Uterus (tissue), 4 donors: ENCODE measurements around the gene NCS1. TPM values are rescaled to one million over a fixed set of nuclear protein-coding genes. Genes with fewer than 3 reads are reported as not detected.
A peak's percentile ranks its signal among the peaks of the same experiment; 100 is the strongest.

Source experiments
- DNase-seq, 2 donors: peaks; one replicate each; pipeline ENCODE4 v3.0.0-alpha.2; 2019 to 2020
- H3K27ac ChIP-seq, 2 donors: fragments of 200-600 bp; sonication (generic); 1 replicate in 1 of 2; 2 replicates in 1 of 2; pipeline ENCODE4 v1.5.1; 2016 to 2018
- H3K27me3 ChIP-seq, 2 donors: fragments of 200-600 bp; sonication (generic); one replicate each; pipeline ENCODE4 v1.5.1; 2018 to 2019; ENCODE audit warnings: control low read depth in 1 of 2
- H3K36me3 ChIP-seq, 2 donors: fragments of 200-600 bp; sonication (generic); one replicate each; pipeline ENCODE4 v1.5.1; 2019; ENCODE audit warnings: control low read depth in 1 of 2
- H3K4me1 ChIP-seq, 2 donors: fragments of 200-600 bp; sonication (generic); one replicate each; pipeline ENCODE4 v1.5.1; 2018 to 2019; ENCODE audit warnings: control low read depth in 1 of 2
- H3K4me3 ChIP-seq, 2 donors: fragments of 200-600 bp; sonication (generic); 1 replicate in 1 of 2; 2 replicates in 1 of 2; pipeline ENCODE4 v1.5.1; 2018 to 2019; ENCODE audit warnings: mild to moderate bottlenecking in 1 of 2
- H3K9me3 ChIP-seq, 2 donors: fragments of 200-600 bp; sonication (generic); one replicate each; pipeline ENCODE4 v1.5.1; 2019; ENCODE audit warnings: control low read depth in 1 of 2
- POLR2A ChIP-seq, 2 donors: fragments of 450-650 bp; IDR thresholded peaks; one replicate each; pipeline ENCODE4 v1.6.1; 2016; ENCODE audit warnings: antibody characterized with exemption in 2 of 2, mild to moderate bottlenecking in 1 of 2, moderate library complexity in 1 of 2
- intact Hi-C: fragments of 100-400 bp; cut with DNase I; formaldehyde crosslinking; loops from one replicate; pipeline ENCODE4 v1.15.1; 2023; ENCODE audit warnings: low total_unique reads
- total RNA-seq, 4 donors: library from RNA; depleted of rRNA in 3 of 4; stranded (reverse); fragments of >200 nt in 3 of 4; gene quantifications; one replicate each; pipeline versions ENCODE4 v1.1.0 to v1.2.4, GENCODE V29; 2014 to 2023
- TF ChIP-seq, protein P1 (sequence below), 4 experiments: fragments of 200-600 bp in 2 of 4; fragments of 450-650 bp in 2 of 4; sonication (generic) in 2 of 4; IDR thresholded peaks; one replicate each; pipeline ENCODE4 v1.5.1; 2016 to 2019; ENCODE audit warnings: antibody characterized with exemption in 4 of 4, mild to moderate bottlenecking in 2 of 4, moderate library complexity in 1 of 4
- donor health status: DM: yes; HTN: yes; CAD: no.

NCS1 gene
- total RNA-seq, 4 donors from 2014 or later = 4.1 to 99.3 (median 39.0) TPM

DNA sequence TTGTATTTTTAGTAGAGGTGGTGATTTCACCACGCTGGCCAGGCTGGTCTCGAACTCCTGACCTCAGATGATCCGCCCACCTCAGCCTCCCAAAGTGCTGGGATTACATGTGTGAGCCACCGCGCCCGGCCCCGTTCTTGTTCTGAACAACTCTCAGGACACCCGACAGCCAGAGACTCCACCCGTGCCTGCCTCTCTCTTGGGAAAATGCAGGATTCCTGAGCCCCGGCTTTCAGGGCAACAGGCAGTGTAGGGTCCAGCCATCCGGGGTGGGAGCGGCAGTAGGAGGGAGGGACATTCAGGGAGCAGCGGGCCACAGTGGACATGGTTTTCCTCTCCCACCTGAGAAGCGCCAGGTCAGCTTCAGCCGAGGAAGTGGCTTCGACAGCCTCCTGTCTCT is 34.4 kb downstream of the NCS1 start:
- TF ChIP-seq, protein P1, sequence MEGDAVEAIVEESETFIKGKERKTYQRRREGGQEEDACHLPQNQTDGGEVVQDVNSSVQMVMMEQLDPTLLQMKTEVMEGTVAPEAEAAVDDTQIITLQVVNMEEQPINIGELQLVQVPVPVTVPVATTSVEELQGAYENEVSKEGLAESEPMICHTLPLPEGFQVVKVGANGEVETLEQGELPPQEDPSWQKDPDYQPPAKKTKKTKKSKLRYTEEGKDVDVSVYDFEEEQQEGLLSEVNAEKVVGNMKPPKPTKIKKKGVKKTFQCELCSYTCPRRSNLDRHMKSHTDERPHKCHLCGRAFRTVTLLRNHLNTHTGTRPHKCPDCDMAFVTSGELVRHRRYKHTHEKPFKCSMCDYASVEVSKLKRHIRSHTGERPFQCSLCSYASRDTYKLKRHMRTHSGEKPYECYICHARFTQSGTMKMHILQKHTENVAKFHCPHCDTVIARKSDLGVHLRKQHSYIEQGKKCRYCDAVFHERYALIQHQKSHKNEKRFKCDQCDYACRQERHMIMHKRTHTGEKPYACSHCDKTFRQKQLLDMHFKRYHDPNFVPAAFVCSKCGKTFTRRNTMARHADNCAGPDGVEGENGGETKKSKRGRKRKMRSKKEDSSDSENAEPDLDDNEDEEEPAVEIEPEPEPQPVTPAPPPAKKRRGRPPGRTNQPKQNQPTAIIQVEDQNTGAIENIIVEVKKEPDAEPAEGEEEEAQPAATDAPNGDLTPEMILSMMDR (IDR thresholded peaks at IDR 0.05) = no peak
- no peak for TF ChIP-seq POLR2A (IDR thresholded peaks at IDR 0.05)
- Histone ChIP-seq H3K27me3 (no peaks in the 10 kb centered on the region), H3K36me3 (no peaks in the 10 kb centered on the region), H3K4me1 (no peaks in the 10 kb centered on the region), H3K27ac (peak overlapping the region; percentile 89 to 96), H3K9me3 (no peaks in the 10 kb centered on the region), H3K4me3 (no peak overlapping the region)
- no peak for DNase-seq
- intact Hi-C loops = no loop called here

DNA sequence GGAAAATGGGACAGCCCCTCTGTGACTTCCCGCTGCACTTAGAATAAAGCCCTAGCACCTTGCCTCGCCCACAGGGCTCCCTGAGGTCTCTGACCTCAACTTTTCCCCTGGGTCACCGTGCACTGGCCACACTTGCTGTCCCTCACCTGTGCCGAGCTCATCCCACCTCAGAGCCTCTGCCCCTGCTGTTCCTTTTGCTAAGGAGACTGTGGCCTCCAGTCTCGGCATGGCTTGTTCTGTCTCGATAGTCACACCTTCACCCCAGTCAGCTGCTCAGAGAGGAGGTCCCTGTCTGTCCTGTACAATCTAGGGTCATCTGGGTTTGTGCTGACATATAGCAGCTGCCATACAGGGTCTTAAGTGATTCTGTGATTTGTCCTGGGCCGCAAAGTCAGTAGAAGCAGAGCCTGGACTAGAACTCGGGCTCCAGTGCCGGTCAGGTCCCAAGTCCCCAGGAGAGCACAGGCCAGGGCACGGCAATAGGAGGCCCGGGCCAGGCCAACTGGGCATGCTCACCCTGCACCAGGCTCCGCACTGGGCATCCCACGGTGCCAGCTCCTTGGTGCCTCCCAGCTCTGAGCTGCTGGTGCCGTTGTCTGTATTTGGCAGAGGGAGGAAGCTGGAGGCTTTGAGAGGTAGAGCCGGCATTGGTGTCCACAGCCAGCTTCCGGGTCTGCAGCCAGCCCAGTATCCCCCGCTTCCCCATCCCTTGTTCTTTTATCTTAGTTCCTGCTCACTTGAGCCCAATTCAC is 35.2 kb downstream of the NCS1 start:
- Histone ChIP-seq H3K4me1 (no peaks in the 10 kb centered on the region), H3K4me3 (no peak overlapping the region), H3K27me3 (no peaks in the 10 kb centered on the region), H3K27ac (peak overlapping the region; percentile 89 to 96), H3K36me3 (no peaks in the 10 kb centered on the region), H3K9me3 (no peaks in the 10 kb centered on the region)
- no peak for TF ChIP-seq POLR2A (IDR thresholded peaks at IDR 0.05)
- TF ChIP-seq, protein P1 (IDR thresholded peaks at IDR 0.05) = no peak
- intact Hi-C loops = no loop called here
- DNase-seq = no peak

DNA sequence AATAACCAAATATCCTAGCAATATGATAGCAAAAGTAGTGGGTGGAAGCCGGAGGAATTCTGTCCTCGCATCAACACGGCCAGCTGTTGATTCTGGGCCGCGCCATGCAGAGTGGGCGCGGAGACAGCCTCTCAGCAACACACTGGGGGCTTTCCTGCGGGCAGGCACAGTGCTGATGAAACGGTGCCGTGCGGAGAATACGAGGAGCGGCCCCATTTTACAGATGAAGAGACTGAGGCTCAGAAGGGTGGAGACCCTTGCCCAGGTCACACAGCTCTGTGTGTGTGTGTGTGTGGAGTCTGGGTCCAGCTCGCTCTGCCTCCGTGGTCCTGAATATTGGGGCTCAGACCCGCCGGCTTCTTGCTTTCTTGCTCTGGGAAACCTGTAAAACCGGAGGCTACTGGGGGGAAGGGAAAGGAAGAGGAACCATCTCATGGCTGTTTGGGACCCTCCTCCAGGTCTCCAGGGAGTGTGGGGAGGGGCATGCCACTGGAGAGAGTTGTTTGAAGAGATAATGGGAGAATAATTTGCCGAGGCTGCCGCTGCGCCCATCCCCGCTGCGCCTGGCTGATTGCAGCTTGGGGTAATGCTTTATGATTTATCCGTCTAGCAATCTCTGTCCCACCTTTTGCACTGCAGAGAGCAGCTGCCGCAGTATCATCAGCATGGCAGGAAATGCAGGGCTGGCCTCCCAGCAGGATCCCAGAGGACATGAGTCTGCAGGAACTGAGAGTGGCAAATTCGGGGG is 36.6 kb downstream of the NCS1 start:
- TF ChIP-seq, protein P1 (IDR thresholded peaks at IDR 0.05) = no peak
- TF ChIP-seq POLR2A (IDR thresholded peaks at IDR 0.05) = no peak
- Histone ChIP-seq H3K4me3 (no peak overlapping the region), H3K27ac (peak overlapping the region; percentile 89 to 96), H3K4me1 (no peaks in the 10 kb centered on the region), H3K9me3 (no peaks in the 10 kb centered on the region), H3K36me3 (no peaks in the 10 kb centered on the region), H3K27me3 (no peaks in the 10 kb centered on the region)
- DNase-seq = no peak
- intact Hi-C loops = no loop called here

DNA sequence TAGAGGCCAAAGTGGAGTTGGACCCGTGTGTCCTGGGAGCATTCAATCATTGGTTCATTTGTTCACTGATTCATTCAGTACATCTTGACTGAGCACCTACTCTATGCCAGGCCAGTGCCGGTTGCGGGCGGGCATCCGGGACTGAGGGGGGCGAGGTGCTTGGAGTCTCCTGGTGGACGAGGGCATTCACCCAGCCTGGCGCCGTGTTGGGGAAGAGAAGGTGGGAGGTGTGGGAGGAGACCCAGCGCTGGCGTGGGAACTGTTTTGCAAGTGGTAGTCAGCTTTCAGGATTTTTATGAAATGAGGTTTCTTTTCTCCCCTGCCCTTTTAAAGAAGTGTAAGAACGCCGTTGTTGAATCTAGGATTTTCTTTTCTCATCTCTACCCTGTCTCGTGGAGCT is 37.2 kb downstream of the NCS1 start:
- Histone ChIP-seq H3K27ac (peak overlapping the region; percentile 89 to 96), H3K9me3 (no peaks in the 10 kb centered on the region), H3K27me3 (no peaks in the 10 kb centered on the region), H3K4me1 (no peaks in the 10 kb centered on the region), H3K4me3 (no peak overlapping the region), H3K36me3 (no peaks in the 10 kb centered on the region)
- intact Hi-C loops = no loop called here
- TF ChIP-seq, protein P1 (IDR thresholded peaks at IDR 0.05) = no peak
- no peak for TF ChIP-seq POLR2A (IDR thresholded peaks at IDR 0.05)
- DNase-seq = peak; percentile 64 to 75
